Stimulated activated CD8-positive, alpha-beta memory T cell treated with anti-CD3 and anti-CD28 coated beads, Interleukin-7, amount 100 ng/mL, for 48 hours (primary cell): Measurements from ENCODE around the gene REM1.
"Not testable (repeated sequence)": the region's sequence is repeated elsewhere in the genome, so short reads cannot be mapped to it uniquely, and the experiment has no call there.

Source experiments
- DNase-seq, 2 donors: peaks; one replicate each; pipeline ENCODE4 v3.0.0-alpha.2; 2020; ENCODE audit warnings: low read depth in 1 of 2; ENCODE audit errors: extremely low read depth in 1 of 2

Gene REM1

DNA sequence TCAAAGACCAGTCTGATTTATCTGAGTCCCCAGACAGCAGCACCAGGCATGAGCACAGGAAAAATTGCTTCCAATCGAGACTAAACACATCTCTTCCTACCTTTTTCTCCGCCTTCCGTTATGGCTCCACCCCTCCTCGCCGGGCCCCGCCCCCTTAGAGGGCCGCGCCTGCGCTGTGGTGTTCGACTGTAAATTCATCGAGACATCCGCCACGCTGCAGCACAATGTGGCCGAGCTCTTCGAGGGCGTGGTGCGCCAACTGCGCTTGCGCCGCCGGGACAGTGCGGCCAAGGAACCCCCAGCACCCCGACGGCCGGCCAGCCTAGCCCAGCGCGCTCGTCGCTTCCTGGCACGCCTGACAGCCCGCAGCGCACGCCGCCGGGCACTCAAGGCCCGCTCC lies 8.9 kb downstream of the REM1 start:
- DNase-seq = no peak

DNA sequence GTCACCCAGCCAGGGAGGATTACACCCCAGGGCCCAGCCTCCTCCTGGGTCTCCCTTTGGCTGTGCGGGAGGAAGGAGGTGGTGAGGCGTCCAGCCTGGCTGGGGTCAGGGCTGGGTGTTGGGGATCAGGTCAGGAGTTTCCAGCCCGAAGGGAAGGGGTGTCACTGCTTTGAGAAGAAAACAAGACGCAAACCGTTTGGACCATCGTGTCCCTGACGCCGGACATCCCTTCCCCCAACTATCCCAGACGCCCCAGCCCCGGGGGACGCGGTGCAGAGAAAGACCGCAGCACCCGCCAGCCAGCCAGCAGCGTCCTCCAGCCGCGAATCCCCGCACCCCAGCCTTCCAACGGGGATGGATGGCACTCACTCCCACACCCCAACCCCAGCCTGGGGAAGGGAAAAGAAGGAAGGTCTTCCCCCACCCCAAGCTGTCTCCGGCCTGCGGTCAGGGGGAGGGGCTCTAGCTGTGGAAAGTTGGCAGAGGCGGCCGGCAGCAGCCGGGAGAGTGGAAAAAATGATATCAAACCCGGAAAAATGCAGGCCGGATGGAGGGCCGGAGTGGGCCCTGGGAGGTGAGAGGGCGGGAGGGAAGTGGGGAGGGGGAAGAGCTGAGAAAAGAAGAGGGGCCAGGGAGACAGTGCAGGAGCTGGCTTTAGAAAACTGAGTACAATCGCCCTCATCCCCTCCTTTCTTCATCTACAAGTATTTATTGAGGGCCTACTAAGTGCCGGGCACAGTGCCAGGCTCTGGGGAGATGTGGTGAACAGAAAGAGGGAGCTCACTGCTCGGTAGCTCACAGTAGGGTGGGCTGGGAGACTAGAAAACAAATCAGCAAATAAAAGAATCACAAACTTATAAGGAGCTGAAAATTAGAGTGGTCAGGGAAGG lies 10.6 kb downstream of the REM1 start:
- DNase-seq = no peak

DNA sequence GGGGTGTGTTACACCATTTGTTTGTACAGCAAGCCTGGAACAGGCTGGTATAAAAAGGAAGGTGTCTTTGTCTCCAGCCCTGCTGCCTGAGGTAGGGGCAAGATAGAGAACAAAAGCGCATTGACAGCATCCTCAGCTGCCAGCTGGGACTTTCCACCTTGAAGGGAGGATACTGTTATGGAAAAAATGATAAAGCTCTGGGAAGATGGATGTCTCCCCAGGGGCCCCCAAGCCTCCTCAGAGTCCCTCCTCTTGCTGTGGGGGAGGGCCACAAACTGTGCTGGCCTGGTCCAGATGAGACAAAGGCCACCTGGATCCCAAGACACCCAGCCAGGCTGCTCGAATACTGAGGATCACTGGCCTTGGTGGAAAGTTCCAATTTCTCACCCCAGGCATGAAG lies 13.0 kb downstream of the REM1 start:
- no peak for DNase-seq

DNA sequence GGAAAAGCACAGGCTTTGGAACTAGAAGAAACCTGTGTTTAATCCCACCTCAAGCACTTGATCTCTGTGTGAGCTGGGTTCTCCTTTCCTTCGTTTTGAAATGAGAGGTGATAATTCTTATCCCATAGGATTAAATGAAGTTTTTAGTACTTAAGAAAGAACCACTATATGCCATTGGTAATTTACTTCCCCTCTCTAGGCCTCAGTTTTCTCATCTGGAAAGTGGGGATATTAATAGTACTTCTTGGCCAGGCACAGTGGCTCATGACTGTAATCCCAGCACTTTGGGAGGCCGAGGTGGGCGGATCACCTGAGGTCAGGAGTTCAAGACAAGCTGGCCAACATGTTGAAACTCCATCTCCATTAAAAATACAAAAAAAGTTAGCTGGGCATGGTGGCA lies 14.1 kb downstream of the REM1 start:
- DNase-seq = no peak

DNA sequence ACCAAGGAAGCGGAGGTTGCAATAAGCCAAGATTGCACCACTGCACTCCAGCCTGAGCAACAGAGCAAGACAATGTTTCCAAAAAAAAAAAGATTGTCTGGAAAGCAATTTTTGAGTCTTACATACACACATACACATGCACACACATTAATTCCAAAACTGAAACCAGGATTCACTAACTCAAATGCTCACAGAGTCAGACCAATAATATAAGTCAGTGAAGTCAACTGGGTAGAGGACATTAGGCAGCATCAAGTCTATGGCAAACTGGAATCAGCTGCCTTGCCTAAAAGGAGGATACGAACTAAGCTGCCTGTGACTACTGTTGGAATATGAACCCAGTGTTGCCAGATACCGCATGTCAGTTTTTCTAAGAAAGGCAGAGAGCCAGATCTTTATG lies 15.7 kb downstream of the REM1 start:
- DNase-seq = no peak

DNA sequence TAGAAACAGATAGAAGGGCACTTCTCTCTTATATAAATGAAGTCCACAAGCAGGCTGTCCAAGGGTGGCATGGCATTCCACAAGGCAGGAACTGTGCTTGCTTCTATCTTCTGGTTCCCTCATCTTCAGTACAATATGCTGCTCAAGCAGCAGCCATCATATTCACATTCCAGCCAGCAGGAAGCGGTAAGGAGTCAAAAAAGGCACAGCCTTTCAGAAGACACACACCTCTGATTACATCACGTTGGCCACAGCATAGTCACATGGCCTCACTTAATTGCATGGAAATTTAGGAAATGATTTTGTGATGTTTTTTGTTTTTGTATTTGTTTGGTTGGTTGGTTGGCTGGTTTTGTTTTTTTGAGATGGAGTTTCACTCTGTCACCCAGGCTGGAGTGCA lies 19.0 kb downstream of the REM1 start:
- no peak for DNase-seq

DNA sequence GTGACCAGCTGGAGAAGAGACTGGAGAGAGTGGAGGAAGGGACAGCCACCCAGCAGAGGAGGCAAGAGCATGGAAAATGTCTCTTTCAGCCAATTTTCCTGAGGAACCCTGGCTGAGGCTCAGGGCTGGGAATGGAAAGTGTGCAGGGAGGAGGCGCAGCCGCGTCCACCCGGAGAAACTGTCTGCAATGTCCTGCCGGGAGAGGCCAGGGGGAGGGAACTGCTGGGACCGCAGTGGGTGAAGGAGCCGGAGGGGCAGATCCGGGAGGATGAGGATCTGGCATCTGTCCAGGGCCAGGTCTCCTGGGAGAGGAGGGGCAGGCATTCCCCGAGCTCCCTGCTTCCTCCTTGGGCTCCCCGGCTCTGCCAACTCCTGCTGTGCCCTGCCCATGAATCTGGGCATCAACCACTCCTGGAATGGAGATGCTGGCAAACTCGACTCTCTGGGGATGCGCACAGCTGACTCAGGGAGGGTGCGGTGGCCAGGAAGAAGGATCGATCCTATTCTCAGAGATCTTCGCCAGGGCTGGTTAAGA lies 21.7 kb downstream of the REM1 start:
- DNase-seq = no peak

DNA sequence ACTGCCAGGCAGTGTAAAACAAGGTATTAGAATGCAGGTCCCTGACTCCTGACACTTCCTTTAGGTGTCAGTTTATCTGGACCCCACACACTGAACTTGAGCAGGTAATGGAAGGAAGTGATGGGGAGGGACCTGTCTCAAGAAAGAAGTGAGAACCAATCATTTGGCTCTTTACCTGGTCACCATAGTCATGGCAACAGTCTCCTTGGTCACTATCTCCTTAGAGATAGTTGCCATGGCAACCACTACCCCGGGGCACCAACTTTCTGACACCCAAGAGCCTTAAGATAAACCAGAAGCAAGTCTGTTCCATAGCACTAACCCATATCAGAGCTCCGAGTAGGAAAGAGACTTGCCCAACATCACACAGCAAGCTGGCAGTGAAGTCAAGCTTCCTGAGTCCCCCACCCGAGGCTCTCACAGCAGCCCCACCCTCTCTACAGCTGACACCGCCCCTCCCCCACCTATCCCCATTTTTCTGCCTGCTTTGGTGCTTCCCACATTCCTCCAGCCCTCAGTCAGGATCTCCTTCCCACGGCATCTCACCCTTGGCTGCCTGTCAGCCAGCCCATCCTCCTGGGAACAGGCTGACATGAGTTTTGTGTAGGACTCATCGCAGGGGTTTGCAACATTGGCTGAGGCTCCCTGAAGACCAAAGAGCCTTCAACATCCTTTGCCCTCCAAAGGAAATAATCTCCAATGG lies 22.9 kb downstream of the REM1 start:
- DNase-seq = no peak

DNA sequence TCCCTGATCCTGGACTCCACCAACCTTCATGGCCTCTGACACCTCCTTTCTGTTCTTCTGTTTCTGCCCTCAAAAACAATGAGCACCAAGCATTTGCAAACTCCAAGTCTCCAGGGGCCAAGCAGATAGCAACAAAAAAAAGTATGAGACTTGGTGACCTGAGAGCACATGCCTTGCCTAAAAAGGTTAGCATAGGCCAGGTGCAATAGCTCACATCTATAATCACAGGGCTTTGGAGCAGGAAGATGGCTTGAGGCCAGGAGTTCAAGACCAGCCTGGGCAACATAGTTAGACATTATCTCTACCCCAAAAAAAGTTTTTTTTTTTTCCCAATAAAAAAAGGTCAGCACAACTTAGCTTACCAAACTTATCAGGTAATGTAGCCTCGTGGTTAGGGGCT lies 25.4 kb downstream of the REM1 start:
- no peak for DNase-seq

DNA sequence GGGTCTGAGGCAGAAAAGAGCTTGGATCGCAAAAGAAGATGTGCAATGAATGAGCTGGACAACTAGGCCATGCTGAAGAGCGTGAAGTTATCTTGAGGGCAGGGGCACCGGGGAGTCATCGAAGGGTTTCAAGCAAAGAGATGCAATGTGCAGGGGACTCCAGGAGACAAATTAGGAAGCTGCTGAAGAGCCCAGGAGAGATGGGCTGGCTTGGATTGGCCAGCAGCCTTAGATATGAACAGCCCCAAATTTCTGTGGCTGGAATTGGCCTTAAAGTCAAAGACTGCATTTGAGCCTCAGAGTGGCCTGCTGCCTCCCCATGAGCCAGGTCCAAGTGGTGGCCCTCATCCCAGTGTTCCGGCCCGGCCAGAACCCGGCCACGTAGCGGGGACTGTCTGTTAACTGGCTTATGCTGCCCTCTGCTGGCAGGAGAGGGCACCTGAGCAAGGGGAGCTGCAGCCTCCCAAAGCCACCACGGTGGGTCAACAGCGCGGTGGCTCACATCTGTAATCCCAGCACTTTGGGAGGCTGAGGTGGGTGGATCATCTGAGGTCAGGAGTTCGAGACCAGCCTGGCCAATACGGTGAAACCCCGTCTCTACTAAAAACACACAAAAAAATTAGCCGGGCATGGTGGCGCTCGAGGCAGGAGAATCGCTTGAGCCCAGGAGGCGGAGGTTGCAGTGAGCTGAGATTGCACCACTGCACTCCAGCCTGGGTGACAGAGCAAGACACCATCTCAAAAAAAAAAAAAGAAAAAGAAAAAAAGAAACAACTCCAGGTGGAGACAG lies 28.0 kb downstream of the REM1 start:
- DNase-seq = peak; percentile 46 to 59

DNA sequence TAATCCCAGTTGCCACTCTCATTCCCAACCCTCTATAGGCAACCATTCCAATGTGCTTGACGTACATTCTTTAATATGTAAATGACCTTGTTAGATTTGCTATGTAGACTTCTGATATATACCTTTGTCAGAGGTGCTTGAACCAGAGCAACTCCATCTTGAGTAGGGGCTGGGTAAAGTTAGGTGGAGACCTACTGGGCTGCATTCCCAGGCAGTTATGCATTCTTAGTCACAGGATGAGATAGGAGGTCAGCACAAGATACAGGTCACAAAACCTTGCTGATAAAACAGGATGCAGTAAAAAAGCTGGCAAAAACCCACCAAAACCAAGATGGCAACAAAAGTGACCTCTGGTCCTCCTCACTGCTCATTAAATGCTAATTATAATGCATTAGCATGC lies 30.8 kb downstream of the REM1 start:
- no peak for DNase-seq

DNA sequence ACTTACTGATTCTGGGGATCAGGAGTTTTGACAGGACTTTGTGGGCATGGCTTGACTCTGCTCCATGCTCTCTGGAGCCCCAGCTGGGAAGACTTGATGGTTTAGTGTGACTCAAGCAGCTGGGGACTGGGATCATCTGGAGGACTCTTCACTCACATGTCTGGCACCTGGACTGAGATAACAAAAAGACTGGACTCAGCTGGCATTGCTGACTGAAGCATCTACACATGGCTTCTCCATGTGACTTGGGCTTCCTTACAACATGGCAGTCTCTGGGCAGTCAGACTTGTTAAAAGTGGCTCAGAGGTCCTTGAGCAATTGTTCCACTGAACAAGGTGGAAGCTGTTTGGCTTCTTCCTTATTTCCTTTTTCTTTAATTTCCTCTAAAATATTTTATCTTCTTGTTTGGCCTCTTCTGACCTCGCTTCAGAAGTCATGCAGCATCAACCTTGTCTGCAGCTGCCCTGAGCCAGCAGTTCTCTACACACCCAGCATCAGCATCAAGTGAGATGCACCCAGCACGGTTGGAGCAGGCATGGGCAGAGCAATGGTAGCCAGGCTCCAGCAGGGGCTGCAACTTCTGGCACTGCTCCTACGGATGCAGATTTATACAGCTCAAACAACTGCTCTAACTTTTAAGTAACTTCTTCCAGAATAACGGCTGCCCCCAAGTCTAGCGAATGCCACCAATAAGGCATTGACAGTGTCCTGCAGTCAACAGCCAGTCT lies 33.6 kb downstream of the REM1 start:
- no peak for DNase-seq

DNA sequence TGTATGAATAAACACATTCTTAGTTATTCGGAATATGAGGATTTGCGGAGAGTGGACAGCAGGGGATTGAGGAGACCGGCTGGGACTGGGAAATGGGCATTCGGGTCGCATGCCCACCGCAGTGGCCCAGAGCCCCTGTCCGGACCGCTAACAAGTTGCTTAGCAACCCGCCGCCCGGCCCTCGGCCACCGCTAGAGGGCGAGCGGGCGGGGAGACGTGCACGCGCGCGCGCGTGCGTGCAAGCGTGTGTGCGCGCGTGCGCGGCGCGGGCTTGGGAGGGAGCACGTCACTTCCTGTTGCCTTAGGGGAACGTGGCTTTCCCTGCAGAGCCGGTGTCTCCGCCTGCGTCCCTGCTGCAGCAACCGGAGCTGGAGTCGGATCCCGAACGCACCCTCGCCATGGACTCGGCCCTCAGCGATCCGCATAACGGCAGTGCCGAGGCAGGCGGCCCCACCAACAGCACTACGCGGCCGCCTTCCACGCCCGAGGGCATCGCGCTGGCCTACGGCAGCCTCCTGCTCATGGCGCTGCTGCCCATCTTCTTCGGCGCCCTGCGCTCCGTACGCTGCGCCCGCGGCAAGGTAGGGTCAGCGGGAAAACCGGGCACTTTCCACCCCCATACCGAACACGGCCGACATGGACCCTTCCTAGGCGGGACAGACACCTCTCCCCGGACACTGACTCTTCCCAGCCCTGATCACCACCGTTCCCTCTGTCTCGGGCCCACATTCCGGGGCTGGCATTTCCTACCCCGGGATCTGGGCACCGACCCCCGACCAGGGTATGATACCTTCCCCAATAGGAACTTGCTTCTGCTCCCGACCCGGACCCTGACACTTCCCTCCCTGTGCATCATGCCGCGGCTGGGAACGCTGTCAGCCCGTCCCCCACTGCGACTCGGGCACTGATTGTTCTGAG lies 39.3 kb downstream of the REM1 start, which contains the start of gene HM13:
Gene HM13 (plus strand): TSS at position 289 of the 918 bp plus-strand sequence. CDS start 110 bp downstream, at position 399.
- DNase-seq = peak; percentile 76 to 79

DNA sequence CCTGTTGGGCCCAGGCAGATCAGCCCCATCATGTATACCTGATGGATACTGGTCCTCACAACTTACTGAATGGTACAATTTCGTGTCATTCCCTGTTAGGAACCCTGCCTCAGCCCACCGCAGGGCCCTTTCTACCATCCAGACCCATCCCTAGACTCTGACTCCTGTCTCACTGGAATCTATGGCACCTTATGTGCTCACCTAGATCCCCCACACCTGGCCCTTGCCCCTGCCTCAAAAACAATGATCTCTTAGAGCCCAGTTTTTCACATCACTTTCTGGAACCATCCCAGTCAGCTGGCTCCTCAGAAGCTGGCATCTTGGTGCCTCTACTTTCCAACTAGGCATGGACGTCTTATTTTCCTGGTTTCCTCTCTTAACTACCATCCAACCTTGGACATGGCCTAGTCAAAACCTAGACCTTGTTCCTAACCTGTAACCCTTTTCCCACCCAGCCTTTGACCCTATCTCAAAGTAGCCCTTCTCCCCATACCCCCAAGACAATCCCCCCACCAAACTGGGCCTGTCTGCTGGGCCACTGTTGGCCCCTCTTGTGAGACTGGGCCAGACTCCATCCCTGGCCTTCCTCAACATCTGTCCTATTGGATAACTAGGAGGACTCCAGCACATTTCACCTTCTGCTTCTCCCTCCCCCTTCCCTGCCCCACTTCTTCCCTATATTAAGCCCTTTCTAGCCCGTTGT lies 40.1 kb downstream of the REM1 start:
- DNase-seq = no peak

DNA sequence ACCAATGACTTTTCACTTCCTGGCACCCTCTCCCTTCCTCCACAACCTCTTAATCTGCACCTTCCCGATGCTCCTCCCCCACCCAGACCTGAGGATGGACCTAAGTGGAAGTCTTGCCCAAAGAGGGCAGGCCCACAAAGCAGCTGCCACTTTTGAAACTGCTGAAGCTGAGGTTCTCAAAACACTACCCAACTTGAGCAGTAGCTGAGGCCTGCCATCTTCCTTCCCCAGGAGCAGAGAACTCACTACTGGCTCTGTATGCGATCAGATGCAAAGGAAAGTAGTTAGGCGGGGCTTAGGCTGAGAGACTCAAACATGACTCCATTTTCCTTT lies 40.7 kb downstream of the REM1 start:
- no peak for DNase-seq

DNA sequence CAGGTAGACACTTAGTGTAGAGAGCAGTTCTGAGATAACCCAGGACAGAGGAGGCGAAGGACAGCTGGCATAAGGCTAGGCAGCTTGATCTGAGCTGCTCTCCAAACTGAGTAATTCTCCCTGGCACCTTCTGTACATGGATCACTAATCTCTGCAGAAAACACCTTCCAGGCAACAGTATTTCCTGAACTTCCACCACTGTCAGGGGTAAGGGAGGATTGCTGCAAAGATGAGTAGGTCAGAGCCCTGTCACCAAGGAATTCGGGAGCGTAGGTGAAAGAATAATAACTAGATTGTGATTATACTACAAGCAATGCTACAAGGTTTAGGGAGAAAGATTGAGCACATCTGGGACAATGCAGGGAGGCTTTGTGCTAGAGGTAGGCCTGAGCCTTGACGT lies 41.1 kb downstream of the REM1 start:
- no peak for DNase-seq

DNA sequence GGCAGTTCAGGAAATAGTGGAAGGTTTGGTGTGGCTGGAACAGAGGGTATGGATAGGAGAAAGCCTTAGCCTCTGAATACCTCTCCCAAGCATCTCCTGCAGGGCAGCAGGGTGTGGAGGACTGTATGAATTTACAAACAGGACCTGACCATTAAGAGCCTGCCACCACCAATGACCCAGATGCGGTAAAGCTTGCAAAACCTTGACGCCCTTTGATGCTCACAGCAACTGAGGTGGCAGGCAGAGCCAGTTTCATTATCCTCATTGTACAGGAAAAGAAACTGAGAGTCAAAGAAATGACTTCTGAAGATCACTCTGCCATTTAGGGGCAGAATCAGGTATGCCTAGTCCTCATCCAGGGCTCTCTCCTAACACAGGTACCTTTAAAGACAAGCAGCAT lies 41.6 kb downstream of the REM1 start:
- no peak for DNase-seq

DNA sequence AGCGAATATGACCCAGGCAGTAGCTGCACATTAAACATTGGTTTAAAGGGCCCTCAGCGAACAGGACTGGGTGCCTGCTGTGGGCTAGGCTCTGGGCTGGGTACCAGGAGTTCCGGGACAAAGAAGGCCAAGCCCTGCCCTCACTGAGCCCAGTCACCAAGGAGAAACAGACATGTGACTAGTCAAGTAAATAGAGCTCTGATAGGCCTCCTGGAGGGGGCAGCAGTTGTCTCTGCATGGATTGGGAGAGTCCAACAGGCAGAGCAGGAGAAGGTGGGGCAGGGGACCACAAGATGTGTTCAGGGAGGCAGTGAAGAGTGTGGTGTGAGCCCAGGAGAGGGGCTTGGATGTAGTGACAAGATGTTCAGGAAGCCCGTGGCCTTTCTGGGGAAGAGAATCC lies 42.3 kb downstream of the REM1 start:
- no peak for DNase-seq

DNA sequence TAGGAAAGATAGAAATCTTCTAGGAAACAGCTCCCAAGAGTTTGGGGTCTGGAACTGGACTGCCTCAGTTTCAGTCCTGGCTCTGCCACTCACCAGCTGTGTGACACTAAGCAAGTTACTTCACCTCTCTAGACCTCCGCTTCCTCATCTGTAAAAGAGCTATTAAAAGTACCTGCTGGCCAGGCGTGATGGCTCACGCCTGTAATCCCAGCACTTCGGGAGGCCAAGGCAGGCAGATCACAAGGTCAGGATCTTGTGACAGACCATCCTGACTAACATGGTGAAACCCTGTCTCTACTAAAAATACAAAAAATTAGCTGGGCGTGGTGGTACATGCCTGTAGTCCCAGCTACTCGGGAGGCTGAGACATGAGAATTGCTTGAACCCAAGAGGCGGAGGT lies 46.2 kb downstream of the REM1 start:
- DNase-seq = not testable (repeated sequence)
